Activated CD4-positive, alpha-beta T cell treated with anti-CD3 and anti-CD28 coated beads, Interleukin-2, amount 50 U/mL, for 24 hours (primary cell): ENCODE results near the gene ARSK.

Experiments used
- DNase-seq, 2 donors: peaks; one replicate each; pipeline ENCODE4 v3.0.0-alpha.2; 2020; ENCODE audit warnings: low read depth in 1 of 2, low spot score in 1 of 2

ARSK gene

GRCh38 chr5:95554647-95555548 is at the start of gene ARSK, which contains the start of gene SKIC3:
ARSK (plus strand) TSS chr5:95555101; CDS start chr5:95555279, 178 bp downstream.
SKIC3 (minus strand) TSS chr5:95554977; CDS start chr5:95547150, 7,827 bp downstream.
- peak; percentile 82 to 91 for DNase-seq

GRCh38 chr5:95508550-95508949 is 46.4 kb upstream of the ARSK start:
- DNase-seq = no peak

- DNase-seq = no peak
Measured at GRCh38 chr5:95511606-95512005, 43.3 kb upstream of the ARSK start.

- DNase-seq = no peak
Measured at GRCh38 chr5:95518417-95518816, 36.5 kb upstream of the ARSK start.

- DNase-seq = no peak
Measured at GRCh38 chr5:95519151-95519550, 35.8 kb upstream of the ARSK start.

- no peak for DNase-seq
Measured at GRCh38 chr5:95519681-95520080, 35.2 kb upstream of the ARSK start.

GRCh38 chr5:95520206-95520605 is 34.7 kb upstream of the ARSK start:
- no peak for DNase-seq

- DNase-seq = no peak
Measured at GRCh38 chr5:95524423-95524822, 30.5 kb upstream of the ARSK start.

GRCh38 chr5:95526871-95527270 is 28.0 kb upstream of the ARSK start:
- no peak for DNase-seq

- DNase-seq = no peak
Measured at GRCh38 chr5:95528565-95528964, 26.3 kb upstream of the ARSK start.

GRCh38 chr5:95530416-95530815 is 24.5 kb upstream of the ARSK start:
- DNase-seq = no peak

- no peak for DNase-seq
Measured at GRCh38 chr5:95531491-95531890, 23.4 kb upstream of the ARSK start.

GRCh38 chr5:95532415-95532814 is 22.5 kb upstream of the ARSK start:
- no peak for DNase-seq

- DNase-seq = no peak
Measured at GRCh38 chr5:95533106-95533505, 21.8 kb upstream of the ARSK start.

- DNase-seq = no peak
Measured at GRCh38 chr5:95533761-95534160, 21.1 kb upstream of the ARSK start.

- no peak for DNase-seq
Measured at GRCh38 chr5:95537501-95537900, 17.4 kb upstream of the ARSK start.

- no peak for DNase-seq
Measured at GRCh38 chr5:95543017-95543705, 11.7 kb upstream of the ARSK start.

GRCh38 chr5:95549030-95549429 is 5.9 kb upstream of the ARSK start:
- no peak for DNase-seq

- no peak for DNase-seq
Measured at GRCh38 chr5:95554331-95554646, 612 bp upstream of the ARSK start.

GRCh38 chr5:95555553-95555952 is 652 bp downstream of the ARSK start:
- DNase-seq = no peak

GRCh38 chr5:95557841-95558240 is 2.9 kb downstream of the ARSK start:
- DNase-seq = no peak

GRCh38 chr5:95562282-95562681 is 7.4 kb downstream of the ARSK start:
- DNase-seq = no peak
